Activated gamma-delta T cell treated with Interleukin-2 at 50 U/mL for 16 hours (primary cell): ENCODE measurements around the gene PRF1.
A peak's percentile ranks its signal among the peaks of the same experiment; 100 is the strongest.
"Not testable (repeated sequence)": the region's sequence is repeated elsewhere in the genome, so short reads cannot be mapped to it uniquely, and the experiment has no call there.

Experiments used
- DNase-seq: peaks from one replicate; pipeline ENCODE4 v3.0.0-alpha.2; 2020

PRF1 gene

GRCh38 chr10:70616761-70617160 lies 14.2 kb upstream of the PRF1 start:
- DNase-seq: no peak

- DNase-seq: no peak
Measured at GRCh38 chr10:70615784-70616522, 13.4 kb upstream of the PRF1 start.

GRCh38 chr10:70615211-70615610 lies 12.7 kb upstream of the PRF1 start:
- no peak for DNase-seq

- not testable (repeated sequence) for DNase-seq
Measured at GRCh38 chr10:70614364-70614763, 11.8 kb upstream of the PRF1 start.

- no peak for DNase-seq
Measured at GRCh38 chr10:70613941-70614340, 11.4 kb upstream of the PRF1 start.

- no peak for DNase-seq
Measured at GRCh38 chr10:70607936-70608335, 5.4 kb upstream of the PRF1 start.

- no peak for DNase-seq
Measured at GRCh38 chr10:70605161-70605560, 2.6 kb upstream of the PRF1 start.

- DNase-seq: no peak
Measured at GRCh38 chr10:70604106-70604505, 1.6 kb upstream of the PRF1 start.

GRCh38 chr10:70603449-70603801 lies 884 bp upstream of the PRF1 start:
- DNase-seq: peak; percentile 66

- no peak for DNase-seq
Measured at GRCh38 chr10:70601746-70602145, 795 bp downstream of the PRF1 start.

GRCh38 chr10:70600512-70601395 lies 1.8 kb downstream of the PRF1 start:
- no peak for DNase-seq

- no peak for DNase-seq
Measured at GRCh38 chr10:70599791-70600190, 2.8 kb downstream of the PRF1 start.

GRCh38 chr10:70599319-70599718 lies 3.2 kb downstream of the PRF1 start:
- no peak for DNase-seq

- no peak for DNase-seq
Measured at GRCh38 chr10:70598857-70599295, 3.7 kb downstream of the PRF1 start.

GRCh38 chr10:70597856-70598815 lies 4.4 kb downstream of the PRF1 start:
- DNase-seq: no peak

- DNase-seq: no peak
Measured at GRCh38 chr10:70596860-70597809, 5.4 kb downstream of the PRF1 start.

- no peak for DNase-seq
Measured at GRCh38 chr10:70596110-70596798, 6.3 kb downstream of the PRF1 start.

- DNase-seq: no peak
Measured at GRCh38 chr10:70595566-70596016, 7.0 kb downstream of the PRF1 start.

GRCh38 chr10:70594161-70594560 lies 8.4 kb downstream of the PRF1 start:
- no peak for DNase-seq

- DNase-seq: no peak
Measured at GRCh38 chr10:70593513-70593890, 9.0 kb downstream of the PRF1 start.
